Measurements from ENCODE around the gene MRAP. TPM values are rescaled to one million over a fixed set of nuclear protein-coding genes. Genes with fewer than 3 reads are reported as not detected.

MRAP gene
- total and polyA plus RNA-seq, 9 of the 15 experiments (the other 6 are each of a cell fraction or from before 2014, with no cell fraction given): 0.63 to 2.3 TPM; not detected in 7

DNA sequence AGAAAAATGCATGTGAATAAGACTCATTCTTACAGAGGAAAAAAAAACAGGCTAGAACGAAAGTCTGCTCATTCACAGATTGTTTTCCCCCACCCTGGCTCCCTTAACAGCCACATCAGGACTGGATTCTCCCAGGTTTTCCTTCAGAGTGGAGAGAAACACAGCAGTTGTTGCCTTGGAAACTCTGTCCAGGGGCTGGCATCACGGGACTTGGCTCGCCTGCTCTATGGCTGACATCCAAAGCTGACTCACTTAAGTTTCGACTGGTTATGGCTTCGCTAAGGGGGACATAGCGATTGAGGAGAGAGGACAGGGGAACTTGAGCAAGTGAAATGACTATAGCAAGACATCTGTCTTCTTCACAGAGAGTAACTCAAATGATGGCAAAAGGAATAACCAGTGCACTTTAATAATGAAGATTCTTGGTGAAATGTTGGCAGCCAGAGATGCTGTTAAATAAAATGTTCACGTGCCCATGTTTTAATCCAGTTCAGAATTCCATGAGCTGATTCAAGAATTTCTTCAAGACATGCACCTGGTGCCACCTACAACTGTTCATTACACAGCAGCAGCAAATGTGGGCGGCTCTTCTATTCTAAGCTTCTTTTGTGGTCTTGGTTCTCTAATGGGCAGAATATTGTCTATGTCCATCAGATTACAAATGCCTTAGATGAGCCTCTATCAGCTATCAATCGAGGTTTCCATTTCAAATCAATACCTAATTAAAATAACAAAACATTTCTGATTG, 41.6 kb upstream of the MRAP start (continued):
- TF ChIP-seq, protein P1, sequence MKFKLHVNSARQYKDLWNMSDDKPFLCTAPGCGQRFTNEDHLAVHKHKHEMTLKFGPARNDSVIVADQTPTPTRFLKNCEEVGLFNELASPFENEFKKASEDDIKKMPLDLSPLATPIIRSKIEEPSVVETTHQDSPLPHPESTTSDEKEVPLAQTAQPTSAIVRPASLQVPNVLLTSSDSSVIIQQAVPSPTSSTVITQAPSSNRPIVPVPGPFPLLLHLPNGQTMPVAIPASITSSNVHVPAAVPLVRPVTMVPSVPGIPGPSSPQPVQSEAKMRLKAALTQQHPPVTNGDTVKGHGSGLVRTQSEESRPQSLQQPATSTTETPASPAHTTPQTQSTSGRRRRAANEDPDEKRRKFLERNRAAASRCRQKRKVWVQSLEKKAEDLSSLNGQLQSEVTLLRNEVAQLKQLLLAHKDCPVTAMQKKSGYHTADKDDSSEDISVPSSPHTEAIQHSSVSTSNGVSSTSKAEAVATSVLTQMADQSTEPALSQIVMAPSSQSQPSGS (CRISPR knock-in tag; IDR thresholded peaks at IDR 0.05): no peak
- TF ChIP-seq FOXJ2 (tag; IDR thresholded peaks at IDR 0.05) (peak; percentile 98), ZFPM2 (CRISPR knock-in tag; IDR thresholded peaks at IDR 0.05) (no peak)

DNA sequence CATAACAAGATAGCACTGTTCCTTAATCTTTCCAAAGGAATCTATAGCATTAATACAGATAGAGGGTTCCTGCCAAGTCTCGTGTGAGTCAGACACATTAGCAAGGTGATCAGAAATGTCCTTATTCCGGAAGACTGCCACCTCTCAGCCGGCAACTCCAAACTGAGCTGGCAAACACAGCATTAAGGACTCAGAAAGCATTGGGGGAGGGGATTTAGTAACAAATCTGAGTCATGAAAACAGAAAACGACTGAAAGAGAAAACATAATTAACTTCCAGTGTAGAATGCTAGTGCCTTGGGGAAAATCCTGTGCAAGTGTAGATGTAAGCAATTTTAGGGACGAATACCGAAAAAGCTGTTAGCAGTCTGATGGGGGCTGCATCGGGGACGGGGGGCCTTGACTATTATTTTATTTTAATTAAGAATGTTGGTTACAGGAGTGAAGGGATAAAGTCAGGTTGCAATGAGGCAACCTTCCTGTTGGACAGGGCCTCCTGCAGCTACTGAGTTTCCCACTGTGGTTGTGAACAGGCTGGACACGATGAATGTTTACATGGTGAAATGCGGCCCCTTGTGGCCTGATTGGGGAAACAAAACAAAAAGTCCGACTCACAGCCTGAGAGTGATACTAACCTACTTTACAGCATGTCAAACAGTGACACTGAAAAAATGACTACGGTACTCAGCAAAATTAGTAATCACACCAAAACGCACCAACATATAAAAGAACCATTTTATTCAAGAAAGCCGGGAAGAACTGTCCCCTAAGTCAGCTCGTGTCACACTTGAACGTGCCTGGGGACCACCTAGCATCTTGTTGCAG, 40.5 kb upstream of the MRAP start:
- Histone ChIP-seq H3K9me3 (replicated peaks; ENCODE audit: control insufficient read depth, insufficient read depth, low read depth, low read length) (no peaks in the 10 kb centered on the region), H2AFZ (ENCODE audit: low read depth, low read length) (no peak overlapping the region), H4K20me1 (replicated peaks; ENCODE audit: control insufficient read depth, insufficient read depth, low read length) (no peaks in the 10 kb centered on the region), H3K9ac (ENCODE audit: insufficient read depth in 1 of 2, low read depth in 2 of 2, low read length in 2 of 2) (no peak overlapping the region), H3K27me3 (ENCODE audit: control insufficient read depth in 2 of 2, insufficient read depth in 2 of 2, low read length in 2 of 2) (peaks cover 40 to 41% of the 10 kb centered on the region in 2 experiments), H3K79me2 (ENCODE audit: control insufficient read depth, insufficient read depth, low read length) (no peaks in the 10 kb centered on the region), H3K36me3 (ENCODE audit: control insufficient read depth, insufficient read depth, low read length) (no peaks in the 10 kb centered on the region), H3K27ac (ENCODE audit: extremely low read depth, low read depth, low read length) (no peak overlapping the region), H3K4me3 (no peak overlapping the region), H3K9me1 (ENCODE audit: control insufficient read depth, insufficient read depth, low read length) (no peaks in the 10 kb centered on the region), H3K4me2 (ENCODE audit: insufficient read depth, low read length) (no peak overlapping the region; the same call in 1 of the 2 replicates), H3K4me1 (replicated peaks in 1 of 2; ENCODE audit: control insufficient read depth in 2 of 2, insufficient read depth in 2 of 2, low read length in 2 of 2) (0 out of 5 replicates have a peak, but pooled peaks cover 0 to 3% of the 10 kb centered on the region in 2 experiments)
- no TSS peak for BruUV-seq (replicated peaks)
- 18% methylated on average over 16 of the region's 16 CpGs for WGBS (ENCODE audit: insufficient coverage, low coverage, missing lambda C conversion rate)
- in situ Hi-C loops (cut with MboI) (no loop called here), intact Hi-C loops (cut with micrococcal nuclease) (loop anchor here (1.0 kb wide), 5 partner anchors 74 to 472 kb away; no protein-coding TSS in a partner anchor)
- ATAC-seq (peak; percentile 97), DNase-seq (ENCODE audit: extremely low read depth in 1 of 4, low spot score in 3 of 4) (peak; percentile 76 to 84 (median 78)), FAIRE-seq (peak; percentile 99)
- CTCF ChIA-PET (ENCODE audit: low intra/inter-chr PET ratio): interaction anchor here (0.7 to 1.8 kb wide), 6 partner anchors 162 to 1060 kb away, joined by 3 to 10 read pairs (median 4); no protein-coding TSS in a partner anchor
- POLR2A ChIA-PET: interaction anchor here (0.8 to 1.5 kb wide), 5 partner anchors 10 to 162 kb away, joined by 3 to 4 read pairs (median 3); no protein-coding TSS in a partner anchor
- TF ChIP-seq KLF13 (tag; IDR thresholded peaks at IDR 0.05; ENCODE audit: borderline replicate concordance, low read depth) (no peak), KLF16 (IDR thresholded peaks at IDR 0.05) (peak; percentile 45; the same call in 1 of the 2 replicates), DNMT1 (IDR thresholded peaks at IDR 0.05) (no peak), ZNF217 (CRISPR knock-in tag; IDR thresholded peaks at IDR 0.05) (no peak), CC2D1A (IDR thresholded peaks at IDR 0.05) (peak; percentile 64)
- TF ChIP-seq, protein P2, sequence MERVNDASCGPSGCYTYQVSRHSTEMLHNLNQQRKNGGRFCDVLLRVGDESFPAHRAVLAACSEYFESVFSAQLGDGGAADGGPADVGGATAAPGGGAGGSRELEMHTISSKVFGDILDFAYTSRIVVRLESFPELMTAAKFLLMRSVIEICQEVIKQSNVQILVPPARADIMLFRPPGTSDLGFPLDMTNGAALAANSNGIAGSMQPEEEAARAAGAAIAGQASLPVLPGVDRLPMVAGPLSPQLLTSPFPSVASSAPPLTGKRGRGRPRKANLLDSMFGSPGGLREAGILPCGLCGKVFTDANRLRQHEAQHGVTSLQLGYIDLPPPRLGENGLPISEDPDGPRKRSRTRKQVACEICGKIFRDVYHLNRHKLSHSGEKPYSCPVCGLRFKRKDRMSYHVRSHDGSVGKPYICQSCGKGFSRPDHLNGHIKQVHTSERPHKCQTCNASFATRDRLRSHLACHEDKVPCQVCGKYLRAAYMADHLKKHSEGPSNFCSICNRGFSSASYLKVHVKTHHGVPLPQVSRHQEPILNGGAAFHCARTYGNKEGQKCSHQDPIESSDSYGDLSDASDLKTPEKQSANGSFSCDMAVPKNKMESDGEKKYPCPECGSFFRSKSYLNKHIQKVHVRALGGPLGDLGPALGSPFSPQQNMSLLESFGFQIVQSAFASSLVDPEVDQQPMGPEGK (CRISPR knock-in tag; IDR thresholded peaks at IDR 0.05; ENCODE audit: borderline replicate concordance): no peak
- TF ChIP-seq, protein P3, sequence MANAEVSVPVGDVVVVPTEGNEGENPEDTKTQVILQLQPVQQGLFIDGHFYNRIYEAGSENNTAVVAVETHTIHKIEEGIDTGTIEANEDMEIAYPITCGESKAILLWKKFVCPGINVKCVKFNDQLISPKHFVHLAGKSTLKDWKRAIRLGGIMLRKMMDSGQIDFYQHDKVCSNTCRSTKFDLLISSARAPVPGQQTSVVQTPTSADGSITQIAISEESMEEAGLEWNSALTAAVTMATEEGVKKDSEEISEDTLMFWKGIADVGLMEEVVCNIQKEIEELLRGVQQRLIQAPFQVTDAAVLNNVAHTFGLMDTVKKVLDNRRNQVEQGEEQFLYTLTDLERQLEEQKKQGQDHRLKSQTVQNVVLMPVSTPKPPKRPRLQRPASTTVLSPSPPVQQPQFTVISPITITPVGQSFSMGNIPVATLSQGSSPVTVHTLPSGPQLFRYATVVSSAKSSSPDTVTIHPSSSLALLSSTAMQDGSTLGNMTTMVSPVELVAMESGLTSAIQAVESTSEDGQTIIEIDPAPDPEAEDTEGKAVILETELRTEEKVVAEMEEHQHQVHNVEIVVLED (CRISPR knock-in tag; IDR thresholded peaks at IDR 0.05): no peak
- TF ChIP-seq, protein P4, sequence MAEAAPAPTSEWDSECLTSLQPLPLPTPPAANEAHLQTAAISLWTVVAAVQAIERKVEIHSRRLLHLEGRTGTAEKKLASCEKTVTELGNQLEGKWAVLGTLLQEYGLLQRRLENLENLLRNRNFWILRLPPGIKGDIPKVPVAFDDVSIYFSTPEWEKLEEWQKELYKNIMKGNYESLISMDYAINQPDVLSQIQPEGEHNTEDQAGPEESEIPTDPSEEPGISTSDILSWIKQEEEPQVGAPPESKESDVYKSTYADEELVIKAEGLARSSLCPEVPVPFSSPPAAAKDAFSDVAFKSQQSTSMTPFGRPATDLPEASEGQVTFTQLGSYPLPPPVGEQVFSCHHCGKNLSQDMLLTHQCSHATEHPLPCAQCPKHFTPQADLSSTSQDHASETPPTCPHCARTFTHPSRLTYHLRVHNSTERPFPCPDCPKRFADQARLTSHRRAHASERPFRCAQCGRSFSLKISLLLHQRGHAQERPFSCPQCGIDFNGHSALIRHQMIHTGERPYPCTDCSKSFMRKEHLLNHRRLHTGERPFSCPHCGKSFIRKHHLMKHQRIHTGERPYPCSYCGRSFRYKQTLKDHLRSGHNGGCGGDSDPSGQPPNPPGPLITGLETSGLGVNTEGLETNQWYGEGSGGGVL (CRISPR knock-in tag; IDR thresholded peaks at IDR 0.05): no peak

Measured in K562 (cell line).